SH-SY5Y (cell line): ENCODE measurements around the gene UNC45B.

Experiments
- GATA2 ChIP-seq: IDR thresholded peaks from 2 replicates; pipeline ENCODE4 v1.6.1; 2011; ENCODE audit warnings: mild to moderate bottlenecking, low read depth, low read length
- GATA3 ChIP-seq: IDR thresholded peaks from 2 replicates; pipeline ENCODE4 v1.6.1; 2011; ENCODE audit warnings: low read depth, mild to moderate bottlenecking, low read length, moderate library complexity

- TF ChIP-seq GATA2: no peak
- no peak for TF ChIP-seq GATA3
Observed at GRCh38 chr17:35171834-35172233, 24.2 kb downstream of the UNC45B start.
